Measurements from ENCODE around the gene GUCY2C. TPM values are rescaled to one million over a fixed set of nuclear protein-coding genes. Genes with fewer than 3 reads are reported as not detected.

The GUCY2C gene
- total RNA-seq, 4 donors from 2014 or later: 20.5 to 87.4 (median 77.5) TPM

DNA sequence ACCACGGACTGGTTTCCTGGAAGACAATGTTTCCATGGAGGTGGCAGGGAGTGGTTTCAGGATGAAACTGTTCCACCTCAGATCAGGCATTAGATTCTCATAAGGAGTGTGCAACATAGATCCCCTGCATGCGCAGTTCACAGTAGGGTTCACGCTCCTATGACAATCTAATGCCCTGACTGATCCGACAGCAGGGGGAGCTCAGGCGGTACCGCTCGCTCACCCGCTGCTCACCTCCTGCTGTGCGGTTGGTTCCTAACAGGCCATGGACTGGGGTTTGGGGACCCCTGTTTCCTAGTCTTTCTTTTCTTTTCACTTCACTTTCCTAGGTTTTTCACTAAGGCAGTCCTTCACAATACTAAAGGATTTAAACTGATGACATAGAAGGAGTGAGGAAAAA lies 39.6 kb downstream of the GUCY2C start:
- Histone ChIP-seq H3K9me3 (no peaks in the 10 kb centered on the region), H3K4me1 (no peaks in the 10 kb centered on the region), H3K36me3 (peaks cover 0 to 6% (median 2%) of the 10 kb centered on the region in 4 donors), H3K27me3 (no peaks in the 10 kb centered on the region), H3K27ac (no peak overlapping the region), H3K4me3 (no peak overlapping the region)
- TF ChIP-seq EP300 (IDR thresholded peaks at IDR 0.05; ENCODE audit: low read depth): no peak
- no peak for TF ChIP-seq POLR2A (IDR thresholded peaks at IDR 0.05)
- no peak for TF ChIP-seq POLR2AphosphoS5 (IDR thresholded peaks at IDR 0.05)
- TF ChIP-seq, protein P1, sequence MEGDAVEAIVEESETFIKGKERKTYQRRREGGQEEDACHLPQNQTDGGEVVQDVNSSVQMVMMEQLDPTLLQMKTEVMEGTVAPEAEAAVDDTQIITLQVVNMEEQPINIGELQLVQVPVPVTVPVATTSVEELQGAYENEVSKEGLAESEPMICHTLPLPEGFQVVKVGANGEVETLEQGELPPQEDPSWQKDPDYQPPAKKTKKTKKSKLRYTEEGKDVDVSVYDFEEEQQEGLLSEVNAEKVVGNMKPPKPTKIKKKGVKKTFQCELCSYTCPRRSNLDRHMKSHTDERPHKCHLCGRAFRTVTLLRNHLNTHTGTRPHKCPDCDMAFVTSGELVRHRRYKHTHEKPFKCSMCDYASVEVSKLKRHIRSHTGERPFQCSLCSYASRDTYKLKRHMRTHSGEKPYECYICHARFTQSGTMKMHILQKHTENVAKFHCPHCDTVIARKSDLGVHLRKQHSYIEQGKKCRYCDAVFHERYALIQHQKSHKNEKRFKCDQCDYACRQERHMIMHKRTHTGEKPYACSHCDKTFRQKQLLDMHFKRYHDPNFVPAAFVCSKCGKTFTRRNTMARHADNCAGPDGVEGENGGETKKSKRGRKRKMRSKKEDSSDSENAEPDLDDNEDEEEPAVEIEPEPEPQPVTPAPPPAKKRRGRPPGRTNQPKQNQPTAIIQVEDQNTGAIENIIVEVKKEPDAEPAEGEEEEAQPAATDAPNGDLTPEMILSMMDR (IDR thresholded peaks at IDR 0.05): no peak
- intact Hi-C loops (cut with DNase I; ENCODE audit: low total_unique reads): no loop called here
- in situ Hi-C loops (cut with MboI; ENCODE audit: low pct_ligation_motif_present in 1 of 4, low pct_unique_long_range_greater_than_20kb in 1 of 4, low sequenced_read_pairs in 3 of 4): loop anchor here in 1 of 4 donors (25.0 kb wide), 1 partner anchor 420 kb away; no protein-coding TSS in a partner anchor
- WGBS, 2 donors (ENCODE audit: low coverage in 1 of 2): 93 to 100% methylated on average over 2 to 9 of the region's 9 CpGs
- DNase-seq: no peak

GRCh38 chr12:14655284-14655683 lies 41.1 kb downstream of the GUCY2C start:
- peaks cover 0 to 9% (median under 1%) of the 10 kb centered on the region in 4 donors for H3K36me3 ChIP-seq
- in situ Hi-C loops (cut with MboI; ENCODE audit: low pct_ligation_motif_present in 1 of 4, low pct_unique_long_range_greater_than_20kb in 1 of 4, low sequenced_read_pairs in 3 of 4): loop anchor here in 1 of 4 donors (25.0 kb wide), 1 partner anchor 418 kb away; no protein-coding TSS in a partner anchor
- no peaks in the 10 kb centered on the region for H3K27me3 ChIP-seq
- WGBS, 2 donors (ENCODE audit: low coverage in 1 of 2): 86 to 90% methylated on average over 1 of the region's 1 CpG
- H3K9me3 ChIP-seq: no peaks in the 10 kb centered on the region
- no peaks in the 10 kb centered on the region for H3K4me1 ChIP-seq
- H3K27ac ChIP-seq: no peak overlapping the region
- no peak overlapping the region for H3K4me3 ChIP-seq
- TF ChIP-seq, protein P1 (IDR thresholded peaks at IDR 0.05): no peak
- TF ChIP-seq POLR2A (IDR thresholded peaks at IDR 0.05): no peak
- no peak for TF ChIP-seq POLR2AphosphoS5 (IDR thresholded peaks at IDR 0.05)
- TF ChIP-seq EP300 (IDR thresholded peaks at IDR 0.05; ENCODE audit: low read depth): no peak
- DNase-seq: no peak
- intact Hi-C loops (cut with DNase I; ENCODE audit: low total_unique reads): no loop called here

GRCh38 chr12:14654842-14655241 lies 41.6 kb downstream of the GUCY2C start:
- Histone ChIP-seq H3K4me3 (no peak overlapping the region), H3K27ac (no peak overlapping the region), H3K9me3 (no peaks in the 10 kb centered on the region), H3K36me3 (peaks cover 0 to 9% (median 0%) of the 10 kb centered on the region in 4 donors), H3K4me1 (no peaks in the 10 kb centered on the region), H3K27me3 (no peaks in the 10 kb centered on the region)
- TF ChIP-seq POLR2AphosphoS5 (IDR thresholded peaks at IDR 0.05): no peak
- TF ChIP-seq POLR2A (IDR thresholded peaks at IDR 0.05): no peak
- TF ChIP-seq, protein P1 (IDR thresholded peaks at IDR 0.05): no peak
- no peak for TF ChIP-seq EP300 (IDR thresholded peaks at IDR 0.05; ENCODE audit: low read depth)
- DNase-seq: no peak
- intact Hi-C loops (cut with DNase I; ENCODE audit: low total_unique reads): no loop called here
- in situ Hi-C loops (cut with MboI; ENCODE audit: low pct_ligation_motif_present in 1 of 4, low pct_unique_long_range_greater_than_20kb in 1 of 4, low sequenced_read_pairs in 3 of 4): loop anchor here in 1 of 4 donors (25.0 kb wide), 1 partner anchor 418 kb away; no protein-coding TSS in a partner anchor

- no peak for DNase-seq
These were observed 42.0 kb downstream of the GUCY2C start for GRCh38 chr12:14654416-14654815.

More at GRCh38 chr12:14654416-14654815, 42.0 kb downstream of the GUCY2C start:
- in situ Hi-C loops (cut with MboI; ENCODE audit: low pct_ligation_motif_present in 1 of 4, low pct_unique_long_range_greater_than_20kb in 1 of 4, low sequenced_read_pairs in 3 of 4): loop anchor here in 1 of 4 donors (25.0 kb wide), 1 partner anchor 417 kb away; no protein-coding TSS in a partner anchor
- H3K27ac ChIP-seq: no peak overlapping the region
- H3K36me3 ChIP-seq: peaks cover 0 to 9% (median 0%) of the 10 kb centered on the region in 4 donors
- no peak overlapping the region for H3K4me3 ChIP-seq
- WGBS, 2 donors (ENCODE audit: low coverage in 1 of 2): 75 to 84% methylated on average over 4 of the region's 4 CpGs
- intact Hi-C loops (cut with DNase I; ENCODE audit: low total_unique reads): no loop called here
- no peaks in the 10 kb centered on the region for H3K9me3 ChIP-seq
- H3K27me3 ChIP-seq: no peaks in the 10 kb centered on the region
- TF ChIP-seq POLR2A (IDR thresholded peaks at IDR 0.05): no peak
- TF ChIP-seq POLR2AphosphoS5 (IDR thresholded peaks at IDR 0.05): no peak
- no peak for TF ChIP-seq EP300 (IDR thresholded peaks at IDR 0.05; ENCODE audit: low read depth)
- TF ChIP-seq, protein P1 (IDR thresholded peaks at IDR 0.05): no peak
- no peaks in the 10 kb centered on the region for H3K4me1 ChIP-seq
